Hepatocyte (in vitro differentiated cells): ENCODE data around the gene GPR157. TPM values are rescaled to one million over a fixed set of nuclear protein-coding genes. Genes with fewer than 3 reads are reported as not detected.
A peak's percentile ranks its signal among the peaks of the same experiment; 100 is the strongest.

Source experiments
- DNase-seq: peaks from one replicate; pipeline ENCODE4 v3.0.0-alpha.2; 2016; ENCODE audit warnings: low spot score
- H2AFZ ChIP-seq: fragments of 200-600 bp; sonication (generic); 2 replicates; pipeline ENCODE4 v1.6.0; 2016; ENCODE audit warnings: antibody characterized with exemption, mild to moderate bottlenecking
- H3K27ac ChIP-seq: fragments of 200-600 bp; sonication (generic); 2 replicates; pipeline ENCODE4 v1.5.1; 2016; ENCODE audit warnings: mild to moderate bottlenecking
- H3K27me3 ChIP-seq: fragments of 200-600 bp; sonication (generic); 2 replicates; pipeline ENCODE4 v1.6.1; 2016
- H3K36me3 ChIP-seq: fragments of 200-600 bp; sonication (generic); replicated peaks from 2 replicates; pipeline ENCODE4 v1.5.1; 2016; ENCODE audit warnings: low read depth; ENCODE audit not compliant: insufficient read depth
- H3K4me1 ChIP-seq: fragments of 200-600 bp; sonication (generic); 2 replicates; pipeline ENCODE4 v1.5.1; 2016; ENCODE audit warnings: mild to moderate bottlenecking, moderate library complexity; ENCODE audit not compliant: insufficient read depth
- H3K4me2 ChIP-seq: fragments of 200-600 bp; sonication (generic); 2 replicates; pipeline ENCODE4 v1.6.0; 2016
- H3K4me3 ChIP-seq: fragments of 200-600 bp; sonication (generic); 2 replicates; pipeline ENCODE4 v1.5.1; 2016; ENCODE audit warnings: mild to moderate bottlenecking
- H3K79me2 ChIP-seq: fragments of 200-600 bp; sonication (generic); 2 replicates; pipeline ENCODE4 v1.6.0; 2017; ENCODE audit warnings: mild to moderate bottlenecking
- H3K9me2 ChIP-seq: fragments of 200-600 bp; sonication (generic); replicated peaks from 2 replicates; pipeline ENCODE4 v1.6.0; 2017; ENCODE audit warnings: mild to moderate bottlenecking; ENCODE audit not compliant: insufficient read depth
- H3K9me3 ChIP-seq: fragments of 200-600 bp; sonication (generic); 2 replicates; pipeline ENCODE4 v1.5.1; 2016; ENCODE audit warnings: low read depth, mild to moderate bottlenecking
- H4K20me1 ChIP-seq: fragments of 200-600 bp; sonication (generic); 2 replicates; pipeline ENCODE4 v1.6.0; 2016; ENCODE audit warnings: mild to moderate bottlenecking; ENCODE audit not compliant: insufficient read depth, poor library complexity, severe bottlenecking
- CTCF ChIP-seq: fragments of 200-600 bp; sonication (generic); IDR thresholded peaks from 2 replicates; pipeline ENCODE4 v1.5.1; 2016; ENCODE audit warnings: antibody characterized with exemption, mild to moderate bottlenecking; ENCODE audit not compliant: poor library complexity
- EZH2 ChIP-seq: fragments of 200-600 bp; sonication (generic); IDR thresholded peaks from 2 replicates; pipeline ENCODE4 v1.6.1; 2016; ENCODE audit warnings: antibody characterized with exemption, mild to moderate bottlenecking, borderline replicate concordance
- EZH2phosphoT487 ChIP-seq: fragments of 200-600 bp; sonication (generic); IDR thresholded peaks from one replicate; pipeline ENCODE4 v1.6.1; 2018; ENCODE audit warnings: antibody characterized with exemption, mild to moderate bottlenecking, low read depth, moderate library complexity; ENCODE audit not compliant: unreplicated experiment, severe bottlenecking
- WGBS: methylation state at CpG from one replicate; pipeline ENCODE4 v1.1.6; 2016; ENCODE audit warnings: low lambda C conversion rate; ENCODE audit errors: missing lambda C conversion rate; 5-methylcytosine and 5-hydroxymethylcytosine counted together
- polyA plus RNA-seq: library from polyadenylated mRNA; unstranded; fragments of >200 nt; fragmentation: Nextera tagmentation; extraction: Ambion mirVana; gene quantifications from 2 replicates; pipeline ENCODE4 v1.2.1, GENCODE V29; 2016
- total RNA-seq: library from RNA; depleted of rRNA; stranded (reverse); fragments of >200 nt; gene quantifications from 2 replicates; pipeline ENCODE4 v1.2.3, GENCODE V29; 2014

GPR157 gene
- total and polyA plus RNA-seq, 2 experiments from 2014 or later, result 14.4 to 18.6 TPM

GRCh38 chr1:9135073-9135836 is 6.4 kb upstream of the GPR157 start:
- Histone ChIP-seq H3K4me2 (no peak overlapping the region), H3K79me2 (no peaks in the 10 kb centered on the region), H3K9me3 (no peaks in the 10 kb centered on the region), H3K4me3 (no peak overlapping the region), H3K27me3 (no peaks in the 10 kb centered on the region), H4K20me1 (no peaks in the 10 kb centered on the region), H3K4me1 (no peaks in the 10 kb centered on the region), H3K36me3 (no peaks in the 10 kb centered on the region), H3K9me2 (no peaks in the 10 kb centered on the region), H3K27ac (no peak overlapping the region), H2AFZ (no peak overlapping the region)
- no peak for TF ChIP-seq EZH2phosphoT487
- TF ChIP-seq EZH2, result no peak
- 91% methylated on average over 10 of the region's 10 CpGs for WGBS
- no peak for DNase-seq

- Histone ChIP-seq H3K27me3 (no peaks in the 10 kb centered on the region), H3K4me2 (no peak overlapping the region), H3K9me2 (no peaks in the 10 kb centered on the region), H3K4me1 (peaks cover 3% of the 10 kb centered on the region), H2AFZ (no peak overlapping the region), H3K79me2 (no peaks in the 10 kb centered on the region), H3K4me3 (no peak overlapping the region), H3K27ac (no peak overlapping the region), H3K9me3 (no peaks in the 10 kb centered on the region), H3K36me3 (no peaks in the 10 kb centered on the region), H4K20me1 (no peaks in the 10 kb centered on the region)
- no peak for TF ChIP-seq EZH2
- no peak for TF ChIP-seq EZH2phosphoT487
- TF ChIP-seq CTCF, result no peak
- WGBS, result 48% methylated on average over 5 of the region's 5 CpGs
- DNase-seq, result no peak
Observed at GRCh38 chr1:9133870-9134585, 5.1 kb upstream of the GPR157 start.

- no peaks in the 10 kb centered on the region for H3K27me3 ChIP-seq
- no peaks in the 10 kb centered on the region for H3K9me3 ChIP-seq
- H4K20me1 ChIP-seq, result no peaks in the 10 kb centered on the region
- H2AFZ ChIP-seq, result no peak overlapping the region
- peaks cover 13% of the 10 kb centered on the region for H3K4me1 ChIP-seq
- peak overlapping the region; percentile 55 for H3K4me3 ChIP-seq
- no peak for TF ChIP-seq EZH2phosphoT487
- no peak for TF ChIP-seq CTCF
- no peak for TF ChIP-seq EZH2
- peaks cover 32% of the 10 kb centered on the region for H3K79me2 ChIP-seq
- 34% methylated on average over 12 of the region's 46 CpGs for WGBS
- H3K4me2 ChIP-seq, result peak overlapping the region; percentile 89
- DNase-seq, result peak; percentile 94
- no peaks in the 10 kb centered on the region for H3K9me2 ChIP-seq
- H3K27ac ChIP-seq, result peak overlapping the region; percentile 66
- H3K36me3 ChIP-seq, result no peaks in the 10 kb centered on the region
Observed at GRCh38 chr1:9129266-9130041, 552 bp upstream of the GPR157 start.
